Nucleus accumbens (tissue), 56 donors: Measurements from ENCODE around the gene SNCAIP.
"Not testable (repeated sequence)": the region's sequence is repeated elsewhere in the genome, so short reads cannot be mapped to it uniquely, and the experiment has no call there.

Source experiments
- DNase-seq, 56 donors: peaks; one replicate each; lab custom pipeline; 2025; lab: John Stamatoyannopoulos, UW

SNCAIP gene

GRCh38 chr5:122485226-122485625 is 173.2 kb downstream of the SNCAIP start:
- DNase-seq = no peak

GRCh38 chr5:122486616-122487015 is 174.6 kb downstream of the SNCAIP start:
- not testable (repeated sequence) for DNase-seq

- DNase-seq = no peak
Measured at GRCh38 chr5:122490718-122491117, 178.7 kb downstream of the SNCAIP start.

- no peak for DNase-seq
Measured at GRCh38 chr5:122492675-122493074, 180.6 kb downstream of the SNCAIP start.

- peak in 7 of 56 donors; percentile 1 to 38 (median 3) for DNase-seq
Measured at GRCh38 chr5:122493091-122494021, 181.3 kb downstream of the SNCAIP start.

GRCh38 chr5:122494109-122494508 is 182.1 kb downstream of the SNCAIP start:
- DNase-seq = no peak

GRCh38 chr5:122498163-122498562 is 186.1 kb downstream of the SNCAIP start:
- DNase-seq = peak in 11 of 56 donors; percentile 1 to 33 (median 6)

GRCh38 chr5:122499585-122499984 is 187.5 kb downstream of the SNCAIP start:
- no peak for DNase-seq

- DNase-seq = peak in 26 of 56 donors; percentile 1 to 64 (median 14)
Measured at GRCh38 chr5:122500245-122501088, 188.4 kb downstream of the SNCAIP start.

GRCh38 chr5:122501089-122501435 is 189.0 kb downstream of the SNCAIP start:
- DNase-seq = no peak

GRCh38 chr5:122507045-122507444 is 195.0 kb downstream of the SNCAIP start:
- no peak for DNase-seq

- DNase-seq = no peak
Measured at GRCh38 chr5:122507581-122507980, 195.5 kb downstream of the SNCAIP start.

- no peak for DNase-seq
Measured at GRCh38 chr5:122508623-122509022, 196.6 kb downstream of the SNCAIP start.
